COLO668 (cell line): ENCODE data around the gene BEX2.
"Not testable (repeated sequence)": the region's sequence is repeated elsewhere in the genome, so short reads cannot be mapped to it uniquely, and the experiment has no call there.

ENCODE experiments used
- DNase-seq: peaks from one replicate; lab custom pipeline; 2025; ENCODE audit not compliant: unreplicated experiment; lab: John Stamatoyannopoulos, UW

BEX2 gene

DNA sequence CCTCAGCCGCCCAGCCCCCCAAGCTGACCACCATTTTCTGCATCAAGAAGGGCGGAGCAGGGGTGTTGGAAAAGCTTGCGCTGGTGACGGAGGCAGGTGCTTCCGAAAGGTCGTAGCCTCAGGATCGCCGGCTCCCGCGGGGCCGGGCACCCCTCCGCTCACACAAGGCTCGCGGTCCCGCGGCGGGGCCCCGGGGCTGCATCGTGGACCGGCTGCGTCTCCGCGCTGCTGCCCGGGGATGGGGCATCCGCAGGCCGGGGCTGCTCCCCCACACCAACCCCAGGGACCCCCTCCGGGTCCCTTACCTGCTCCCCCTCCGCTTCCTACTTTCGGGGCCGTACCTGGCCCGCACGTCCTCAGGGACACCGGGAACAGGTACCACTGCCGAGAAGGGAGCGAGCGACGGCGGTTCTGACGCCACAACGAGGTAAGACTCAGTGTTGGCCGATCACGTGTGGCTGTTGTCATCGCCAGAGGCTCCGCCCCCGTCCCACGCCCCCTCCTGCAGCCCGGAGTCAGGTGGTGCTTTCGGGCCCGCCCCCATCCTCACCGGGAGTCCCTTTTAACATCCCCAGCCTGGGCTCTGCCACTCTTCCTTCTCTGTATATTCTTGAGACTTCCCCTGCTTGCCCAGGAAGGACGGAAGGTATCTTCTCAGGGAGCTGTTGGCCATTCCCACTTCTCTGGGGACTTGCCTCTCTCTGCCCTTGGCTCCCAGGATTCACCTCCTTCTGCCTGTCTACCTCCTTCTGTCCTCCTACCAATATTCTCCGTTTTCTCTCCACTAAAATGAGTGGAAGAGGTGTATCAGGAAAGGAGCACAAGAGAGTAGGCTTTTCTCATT is at the start of gene BEX2:
Gene BEX2 (minus strand): TSS at position 436 of the 844 bp plus-strand sequence. CDS start 1,014 bp downstream, outside the sequence.
- DNase-seq = peak; percentile 41

DNA sequence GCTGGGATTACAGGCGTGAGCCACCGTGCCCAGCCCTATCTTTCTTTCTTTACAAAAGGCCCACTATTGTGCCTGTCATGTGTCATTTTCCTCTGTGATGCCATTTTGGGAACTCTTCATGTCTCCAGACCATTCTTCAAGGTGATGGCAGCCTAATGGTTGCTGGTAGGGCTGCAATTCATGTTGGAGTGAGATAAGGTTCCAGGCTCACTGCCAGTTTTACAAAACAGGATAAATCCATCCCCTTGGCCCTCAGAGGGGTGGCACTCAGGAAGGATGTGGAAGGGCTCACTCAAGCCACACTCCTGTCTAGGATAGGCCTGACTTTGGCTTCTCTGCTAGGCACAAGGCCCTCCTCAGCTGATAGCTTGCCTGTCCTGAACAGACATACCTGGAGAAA is 49.3 kb upstream of the BEX2 start:
- no peak for DNase-seq

DNA sequence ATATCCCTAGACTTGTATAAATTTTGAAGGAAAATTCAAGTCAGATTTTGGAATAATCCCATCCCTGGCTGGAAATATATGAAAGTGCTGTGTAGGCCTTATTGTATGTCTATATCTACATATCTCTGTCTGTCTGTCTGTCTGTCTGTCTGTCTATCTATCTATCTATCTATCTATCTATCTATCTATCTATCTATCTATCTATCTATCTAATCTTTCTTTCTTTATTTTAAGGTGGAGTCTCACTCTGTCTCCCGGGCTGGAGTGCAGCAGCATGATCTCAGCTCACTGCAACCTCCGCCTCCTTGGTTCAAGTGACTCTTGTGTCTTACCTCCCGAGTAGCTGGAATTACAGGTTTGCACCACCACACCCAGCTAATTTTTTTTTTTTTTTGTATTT is 48.8 kb upstream of the BEX2 start:
- not testable (repeated sequence) for DNase-seq

DNA sequence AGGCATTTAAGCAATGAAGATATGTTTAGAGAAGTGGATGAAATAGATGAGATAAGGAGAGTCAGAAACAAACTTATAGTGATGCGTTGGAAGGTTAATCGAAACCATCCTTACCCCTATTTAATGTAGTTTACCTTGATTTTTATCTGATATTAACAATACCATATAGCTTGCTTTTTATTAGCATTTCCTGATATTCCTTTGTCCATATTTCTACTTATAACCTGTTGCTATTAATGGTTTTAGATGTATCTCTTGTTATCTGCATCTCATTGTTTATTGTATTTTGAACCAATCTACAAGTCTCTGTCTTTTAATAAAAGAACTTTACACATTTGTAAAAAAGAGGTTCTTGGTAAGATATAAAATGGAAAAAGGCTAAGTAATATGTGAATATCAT is 47.1 kb upstream of the BEX2 start:
- DNase-seq = no peak

DNA sequence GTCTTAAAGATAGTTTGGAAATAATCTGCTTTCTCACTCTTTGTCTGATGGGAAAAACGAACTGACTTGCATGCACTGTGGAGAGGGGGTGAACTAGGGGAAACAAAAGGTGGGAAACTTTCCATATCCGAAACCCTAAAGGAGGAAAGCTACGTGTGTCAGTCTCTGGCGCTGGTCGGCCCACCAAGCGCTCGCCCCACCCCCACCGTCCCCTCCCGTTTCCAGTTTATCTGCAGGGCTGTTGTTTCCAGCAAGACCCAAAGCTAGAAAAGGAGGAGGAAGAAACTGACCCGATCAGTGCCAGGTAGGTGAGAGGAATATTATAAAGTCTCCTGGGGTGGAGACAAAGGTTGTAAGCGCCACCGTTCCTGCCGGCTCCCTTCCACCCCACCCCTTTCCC is 46.1 kb upstream of the BEX2 start:
- no peak for DNase-seq

DNA sequence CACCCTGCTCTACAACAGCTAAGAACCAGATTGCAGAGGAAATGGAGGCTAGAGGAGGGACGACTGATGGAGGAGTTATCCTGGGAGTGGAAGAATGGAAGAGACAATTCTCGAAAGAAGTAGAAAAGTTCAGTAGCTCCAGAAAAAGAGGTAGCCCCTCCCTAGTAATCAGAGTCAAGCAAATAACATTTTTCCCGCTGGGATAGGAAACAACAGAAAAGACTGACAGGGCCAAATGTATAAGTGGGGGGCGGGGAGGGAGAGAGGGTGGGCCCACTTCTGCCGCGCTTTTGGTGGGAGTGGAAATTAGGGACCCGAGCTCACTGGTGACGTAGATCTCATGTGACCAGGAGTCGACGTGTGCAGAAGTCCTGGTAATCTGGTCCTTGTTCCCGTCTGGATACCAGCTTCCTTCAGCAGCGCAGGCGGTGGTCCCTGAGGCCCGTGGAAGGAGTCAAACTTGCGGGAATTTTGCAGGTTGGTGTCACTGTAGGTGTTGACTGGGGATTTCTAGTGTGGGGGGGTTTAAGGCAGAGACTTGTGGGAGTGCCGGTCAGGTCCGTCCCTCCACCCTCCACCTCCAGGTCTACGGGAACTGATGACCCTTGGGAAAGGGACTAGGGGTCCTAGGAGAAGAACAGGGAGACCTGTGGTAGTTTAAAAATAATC is 45.5 kb upstream of the BEX2 start, which contains the start of gene TCEAL9:
Gene TCEAL9 (plus strand): TSS at position 377 of the 669 bp plus-strand sequence. CDS start 1,179 bp downstream, outside the sequence.
- DNase-seq = no peak

DNA sequence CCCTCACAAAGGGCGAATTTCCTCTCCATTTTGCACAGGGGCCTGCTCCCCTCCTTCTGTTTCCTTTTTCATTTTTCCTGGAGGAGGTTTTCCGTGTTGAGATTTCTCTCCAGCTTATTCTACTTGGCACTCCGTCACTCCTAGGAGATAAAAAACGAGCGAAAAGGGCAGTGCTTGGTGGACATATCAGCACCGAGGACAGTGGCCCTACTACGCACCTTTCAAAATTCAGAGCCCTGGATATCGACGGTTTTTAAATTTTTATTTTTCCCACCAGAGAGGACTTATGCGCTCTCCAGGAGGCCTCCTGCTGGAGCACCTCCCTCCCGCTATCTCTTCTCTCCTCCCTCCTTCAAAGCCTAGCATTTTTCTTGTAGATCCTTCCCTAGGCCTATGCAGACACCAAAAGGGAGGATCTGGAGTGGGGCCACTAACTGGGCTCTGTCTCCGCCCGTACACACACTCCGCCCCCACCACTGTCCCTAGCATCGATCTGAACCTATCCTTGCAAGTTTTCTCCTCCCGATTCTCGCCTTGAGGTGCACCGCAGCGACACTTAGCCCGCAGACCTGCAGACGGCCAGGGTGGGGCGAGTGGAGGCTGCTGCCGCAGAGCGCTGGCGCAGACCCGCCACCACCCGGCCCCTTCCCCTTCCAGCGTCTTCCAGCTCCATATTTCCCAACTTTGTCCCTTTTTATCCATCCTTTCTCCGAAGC is 37.0 kb upstream of the BEX2 start:
- DNase-seq = no peak

DNA sequence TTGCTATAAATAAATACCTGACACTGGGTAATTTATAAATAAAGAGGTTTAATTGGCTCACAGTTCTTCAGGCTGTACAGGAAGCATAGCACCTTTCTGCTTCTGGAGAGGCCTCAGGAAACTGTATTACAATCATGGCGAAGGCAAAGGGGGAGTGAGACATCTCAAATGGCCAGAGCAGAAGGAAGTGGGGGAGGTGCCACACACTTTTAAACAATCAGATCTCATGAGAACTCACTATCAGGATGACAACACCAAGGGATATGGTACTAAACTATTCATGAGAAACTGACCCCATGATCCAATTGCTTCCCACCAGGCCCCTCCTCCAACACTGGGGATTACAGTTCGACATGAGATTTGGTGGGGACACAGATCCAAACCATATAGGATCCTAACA is 33.8 kb upstream of the BEX2 start:
- no peak for DNase-seq

DNA sequence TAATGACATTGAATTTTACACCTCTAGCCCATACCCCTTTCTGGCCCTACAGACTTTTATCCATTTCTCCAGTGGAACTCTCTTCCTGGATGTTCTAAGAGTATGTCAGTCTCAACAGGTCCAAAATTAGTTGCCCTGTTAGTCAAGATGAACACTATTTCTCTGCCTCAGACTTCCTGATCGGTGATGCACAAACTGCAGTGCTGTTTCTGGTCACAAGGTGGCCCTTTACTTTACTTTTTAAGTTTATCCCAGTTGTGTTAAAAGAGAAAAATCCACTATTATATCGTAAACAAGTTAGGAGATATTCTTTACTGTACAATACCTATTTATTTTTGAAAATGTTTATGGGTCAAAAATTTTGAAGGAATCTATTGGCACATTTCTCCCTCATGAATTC is 32.3 kb upstream of the BEX2 start:
- DNase-seq = peak; percentile 0

DNA sequence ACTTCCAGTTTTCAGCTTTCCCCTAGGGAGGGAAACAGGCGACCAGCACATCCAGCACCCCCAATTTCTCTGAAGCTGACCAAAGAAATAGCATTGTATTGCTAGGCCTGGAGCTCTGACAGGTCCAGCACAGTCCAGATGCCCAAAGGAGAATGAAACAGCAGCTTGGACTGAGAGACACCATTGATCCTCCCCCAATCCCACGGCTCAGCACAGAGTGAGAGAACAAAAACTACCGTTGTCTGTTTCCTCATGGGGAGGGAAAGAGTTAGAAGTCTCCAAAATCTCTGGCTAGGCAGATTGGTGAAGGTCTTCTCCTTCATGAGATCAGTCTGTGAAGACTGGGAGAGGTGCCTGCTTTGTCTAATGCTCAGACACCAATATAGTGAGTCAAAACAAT is 27.9 kb upstream of the BEX2 start:
- DNase-seq = no peak

DNA sequence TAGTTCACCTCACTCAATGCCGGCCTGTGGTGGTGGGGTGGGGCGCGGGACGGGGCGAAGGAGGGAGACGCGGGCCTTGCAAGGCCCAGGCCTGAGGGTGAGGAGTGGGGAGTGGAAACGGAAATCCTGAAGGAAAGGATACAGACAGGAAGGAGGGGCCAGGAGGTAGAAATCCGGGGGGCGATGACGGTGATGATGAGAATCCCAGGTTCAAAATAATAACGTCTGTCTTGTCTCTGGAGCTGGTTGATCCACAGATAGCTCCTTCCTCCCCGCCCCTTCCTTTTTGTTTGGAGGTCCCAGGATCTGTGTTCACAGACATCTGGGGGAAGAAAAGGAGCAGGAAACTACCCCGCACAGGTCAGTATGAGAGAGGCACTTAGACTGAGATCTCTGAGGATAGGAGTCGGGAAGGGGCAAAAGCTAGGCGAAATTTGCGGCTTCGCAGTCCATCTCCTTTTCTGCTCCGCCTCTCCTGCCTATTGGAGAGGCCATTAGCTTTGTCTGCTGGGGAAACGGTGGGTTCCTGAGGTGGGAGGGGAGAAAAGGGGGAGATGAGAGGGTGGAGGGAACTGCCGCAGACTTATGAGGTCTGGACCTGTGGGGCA is 20.0 kb upstream of the BEX2 start:
- no peak for DNase-seq

DNA sequence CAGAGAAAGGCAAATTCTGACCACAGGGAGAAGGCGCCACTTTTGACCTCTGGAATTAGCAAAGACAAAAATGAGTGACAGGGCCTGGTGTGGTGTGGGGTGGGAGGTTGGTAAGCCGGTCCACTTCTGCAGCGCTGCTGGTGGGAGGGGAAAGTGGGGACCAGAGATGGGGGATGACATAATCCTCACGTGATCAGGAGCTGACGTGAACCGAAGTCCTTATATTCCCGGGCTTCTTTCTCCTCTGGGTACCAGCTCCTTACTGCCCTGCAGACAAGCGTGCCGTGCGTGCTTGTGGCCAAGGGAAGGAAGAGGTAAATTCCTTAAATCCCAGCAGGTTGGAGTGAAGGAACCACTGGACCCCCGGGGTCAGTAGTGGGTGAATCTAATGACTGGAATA is 19.2 kb upstream of the BEX2 start, which contains the start of gene TCEAL7:
Gene TCEAL7 (plus strand): TSS at position 249 of the 400 bp plus-strand sequence. CDS start 1,165 bp downstream, outside the sequence.
- no peak for DNase-seq

DNA sequence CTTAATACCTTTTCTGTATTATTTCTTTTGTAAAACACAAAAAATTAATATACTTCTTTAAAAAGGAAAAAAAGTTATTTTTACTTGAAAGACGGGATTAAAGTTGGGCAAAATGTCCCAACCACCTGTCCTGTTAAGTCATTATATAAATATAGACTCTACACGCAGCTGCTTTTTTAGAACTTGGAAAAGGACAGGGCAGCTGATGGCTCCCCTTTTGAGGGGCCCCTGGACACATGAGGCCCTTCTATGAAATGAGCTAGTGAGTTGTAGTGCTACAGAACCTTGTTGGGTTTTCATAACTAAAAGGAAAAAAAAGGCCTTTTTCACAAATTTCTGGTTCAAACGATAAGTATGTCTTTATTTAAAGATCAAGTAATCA is 600 bp upstream of the BEX2 start:
- DNase-seq = no peak

DNA sequence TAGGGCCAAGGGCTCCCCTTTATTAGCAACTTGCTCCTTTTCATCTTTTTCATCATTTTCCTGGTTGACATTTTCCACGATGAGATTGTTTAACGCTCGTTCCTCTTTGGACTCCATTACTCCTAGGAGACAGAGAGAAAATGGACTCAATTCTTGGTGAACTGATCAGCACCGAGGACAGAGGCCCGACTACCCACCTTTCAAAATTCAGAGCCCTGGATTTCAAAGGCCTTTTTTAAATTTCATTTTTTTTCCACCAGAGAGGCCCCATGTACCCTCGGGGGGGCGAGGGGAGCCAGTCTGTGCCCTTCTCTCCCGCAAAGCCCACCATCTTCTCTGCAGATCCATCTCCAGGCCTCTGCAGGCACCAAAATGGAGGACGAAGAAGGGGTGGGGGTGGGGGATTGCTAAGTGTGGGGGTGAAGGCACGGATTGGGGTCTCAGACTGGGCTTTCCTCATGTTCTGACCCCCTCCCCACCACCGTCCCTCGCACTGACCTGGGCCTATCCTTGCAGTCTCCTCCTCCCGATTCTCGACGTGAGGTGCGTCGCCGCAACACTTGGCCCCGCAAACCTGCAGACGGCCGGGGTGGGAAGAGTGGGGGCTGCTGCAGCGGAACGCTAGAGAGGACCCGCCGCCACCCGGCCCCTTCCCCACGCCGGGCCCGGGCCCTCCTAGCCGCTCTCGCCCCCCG is 783 bp downstream of the BEX2 start:
- no peak for DNase-seq

DNA sequence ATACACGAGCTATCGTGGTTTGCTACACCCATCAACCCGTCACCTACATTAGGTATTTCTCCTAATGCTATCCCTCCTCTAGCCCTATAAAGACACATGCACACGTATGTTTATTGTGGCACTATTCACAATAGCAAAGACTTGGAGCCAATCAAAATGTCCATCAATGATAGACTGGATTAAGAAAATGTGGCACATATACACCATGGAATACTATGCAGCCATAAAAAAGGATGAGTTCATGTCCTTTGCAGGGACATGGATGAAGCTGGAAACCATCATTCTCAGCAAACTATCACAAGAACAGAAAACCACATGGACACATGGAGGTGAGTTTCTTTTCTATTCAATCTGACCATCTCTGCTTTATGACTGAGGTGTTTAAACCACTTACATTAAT is 5.1 kb downstream of the BEX2 start:
- not testable (repeated sequence) for DNase-seq

DNA sequence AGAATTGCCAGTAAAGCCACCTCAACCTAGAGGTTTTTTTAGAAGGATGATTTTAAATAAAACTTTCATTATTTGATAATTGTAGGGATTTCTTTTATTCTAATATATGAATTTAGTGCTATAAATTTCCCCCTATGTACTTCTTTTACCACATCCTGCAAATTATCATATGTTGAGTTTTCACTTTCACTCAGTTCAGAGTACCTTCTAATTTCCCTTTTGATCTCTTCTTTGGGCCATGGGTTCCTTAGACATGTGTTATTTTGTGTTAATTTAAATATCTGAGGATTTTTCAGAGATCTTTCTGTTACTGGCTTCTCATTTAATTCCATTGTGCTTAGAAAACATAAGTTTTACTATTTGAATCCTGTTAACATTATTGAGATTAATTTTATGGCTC is 6.1 kb downstream of the BEX2 start:
- no peak for DNase-seq

DNA sequence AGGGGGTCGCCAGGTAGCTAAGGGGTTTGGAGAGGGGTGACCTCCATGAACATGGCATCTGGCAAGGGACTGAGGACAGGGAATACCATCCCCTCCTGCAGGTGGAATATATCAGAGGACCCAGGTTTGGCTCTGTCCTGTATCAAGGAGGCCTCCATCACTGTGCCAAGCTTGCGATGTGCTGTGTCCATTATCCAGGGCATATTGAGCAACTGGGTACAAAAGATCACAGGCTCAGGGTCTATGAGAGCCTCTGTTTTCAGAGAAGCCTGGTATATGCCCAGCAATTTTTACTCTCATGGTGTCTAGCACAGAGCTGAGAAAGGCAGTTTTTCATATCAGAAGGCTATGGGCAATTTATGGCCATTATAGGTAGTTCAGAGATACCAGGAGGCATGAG is 17.7 kb downstream of the BEX2 start:
- DNase-seq = no peak

DNA sequence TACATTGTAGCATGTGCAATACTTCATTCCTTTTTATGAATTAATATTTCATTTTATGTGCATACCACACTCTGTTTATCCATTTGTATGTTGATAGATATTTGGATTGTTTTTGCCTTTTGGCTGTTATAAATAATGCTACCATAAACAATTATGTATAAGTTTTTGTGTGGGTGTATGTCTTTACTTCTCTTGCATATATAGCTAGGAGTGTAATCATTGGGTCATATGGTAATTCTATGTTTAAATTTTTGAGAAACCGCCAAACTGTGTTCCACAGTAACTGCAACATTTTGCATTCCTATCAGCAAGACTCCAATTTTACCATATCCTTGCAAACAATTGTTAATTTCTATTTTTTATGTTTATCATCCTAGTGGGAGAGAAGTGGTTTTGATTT is 31.2 kb downstream of the BEX2 start:
- no peak for DNase-seq

DNA sequence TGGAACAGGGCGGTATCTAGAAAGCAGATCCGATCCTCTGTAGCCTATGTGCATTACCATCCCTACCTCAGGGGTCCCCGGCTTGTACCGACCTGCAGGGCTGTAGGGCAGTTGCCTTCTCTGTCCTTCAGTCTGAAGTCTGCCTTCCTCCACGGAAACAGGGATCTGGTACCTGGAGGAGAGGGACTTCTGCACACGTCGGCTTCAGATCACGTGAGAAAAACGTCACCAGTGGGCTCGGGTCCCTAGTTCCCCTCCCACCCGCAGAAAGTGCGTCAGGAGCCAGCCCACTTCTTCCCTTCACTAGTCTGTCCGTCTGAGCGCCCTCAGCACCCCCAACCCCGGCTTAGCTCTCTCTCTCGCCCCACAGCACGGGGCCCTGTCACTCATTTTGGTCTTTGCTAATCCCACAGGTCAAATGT is 34.2 kb downstream of the BEX2 start, which contains the start of gene TCEAL5:
Gene TCEAL5 (minus strand): TSS at position 170 of the 422 bp plus-strand sequence. CDS start 2,187 bp downstream, outside the sequence.
- no peak for DNase-seq

DNA sequence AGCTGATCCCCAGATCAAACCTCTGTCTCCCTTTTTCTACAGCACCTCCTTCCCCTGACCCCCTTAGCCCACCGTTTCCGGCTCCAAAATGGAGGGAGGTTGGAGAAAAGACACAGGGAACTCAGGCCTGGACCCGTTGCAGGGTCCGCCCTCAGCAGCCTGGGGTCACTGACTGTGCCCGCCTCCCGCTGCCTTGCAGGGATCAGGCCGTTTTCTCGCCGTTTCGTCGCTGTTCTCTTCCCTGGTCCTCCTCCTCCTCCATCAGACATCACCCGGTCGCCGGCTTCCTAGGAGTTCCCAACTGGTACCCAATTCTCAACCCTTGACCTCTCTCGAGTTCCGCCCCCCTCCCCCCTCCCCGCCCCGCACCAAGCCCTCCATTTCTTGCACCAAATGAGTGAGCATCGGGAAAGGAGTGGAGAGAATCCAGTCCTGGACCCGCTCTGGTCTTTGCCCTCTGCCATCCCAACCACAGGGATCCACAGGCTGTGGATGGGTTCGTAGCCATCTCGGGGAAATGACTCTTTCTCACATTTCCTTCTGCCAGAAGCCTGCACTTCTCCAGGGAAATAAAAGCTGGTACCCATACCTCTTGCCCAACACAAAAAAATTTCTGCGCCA is 34.7 kb downstream of the BEX2 start:
- DNase-seq = no peak
